ENCODE measurements around the gene EPB41L4A.
A peak's percentile ranks its signal among the peaks of the same experiment; 100 is the strongest.

Gene EPB41L4A

DNA sequence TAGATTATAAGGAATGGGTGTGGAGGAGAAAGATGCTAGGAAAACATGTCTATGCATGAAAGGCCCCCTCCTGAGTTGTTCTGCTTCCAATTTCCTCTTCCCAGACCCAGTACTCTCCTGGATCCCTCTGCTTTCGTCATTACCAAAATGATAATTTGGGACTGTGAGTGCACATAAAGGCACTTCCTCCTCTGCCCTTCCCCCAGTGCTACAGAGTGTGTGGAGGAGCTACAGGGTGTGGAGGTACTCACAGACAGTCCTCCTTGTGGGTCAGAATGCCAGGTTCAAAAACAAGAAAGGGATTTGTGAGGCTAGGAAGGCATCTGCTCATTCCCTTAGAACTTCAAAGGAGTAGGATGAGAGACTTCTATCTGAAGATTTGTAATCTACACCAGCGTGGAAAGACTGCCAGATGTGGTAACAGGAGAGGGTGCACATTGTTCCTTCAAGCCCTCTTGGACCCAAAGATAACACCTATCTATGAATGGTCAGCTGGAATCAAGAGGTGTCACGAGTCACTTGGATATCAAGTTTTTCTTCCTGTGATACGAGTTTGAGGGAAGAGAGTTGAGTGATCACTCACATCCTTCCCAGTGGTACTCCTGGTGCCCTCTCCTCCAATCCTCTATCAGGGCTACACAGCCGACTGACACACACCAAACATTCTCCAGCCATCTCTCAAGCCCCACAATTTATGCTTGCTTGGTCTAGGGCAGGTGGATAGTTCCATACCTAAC is 201.1 kb downstream of the EPB41L4A start:
- TF ChIP-seq CREB1 (IDR thresholded peaks at IDR 0.05; ENCODE audit: low read depth) (no peak), REST (IDR thresholded peaks at IDR 0.05; ENCODE audit: low read depth) (no peak), TAF1 (IDR thresholded peaks at IDR 0.05; ENCODE audit: low read depth) (no peak), EP300 (IDR thresholded peaks at IDR 0.05; ENCODE audit: borderline replicate concordance) (no peak), MAX (IDR thresholded peaks at IDR 0.05) (no peak), TCF12 (IDR thresholded peaks at IDR 0.05; ENCODE audit: low read depth) (no peak), EGR1 (IDR thresholded peaks at IDR 0.05) (no peak), ZBTB7A (IDR thresholded peaks at IDR 0.05; ENCODE audit: low read depth) (no peak), CEBPB (IDR thresholded peaks at IDR 0.05) (no peak), NFIC (IDR thresholded peaks at IDR 0.05) (no peak)
- TF ChIP-seq, protein P1, sequence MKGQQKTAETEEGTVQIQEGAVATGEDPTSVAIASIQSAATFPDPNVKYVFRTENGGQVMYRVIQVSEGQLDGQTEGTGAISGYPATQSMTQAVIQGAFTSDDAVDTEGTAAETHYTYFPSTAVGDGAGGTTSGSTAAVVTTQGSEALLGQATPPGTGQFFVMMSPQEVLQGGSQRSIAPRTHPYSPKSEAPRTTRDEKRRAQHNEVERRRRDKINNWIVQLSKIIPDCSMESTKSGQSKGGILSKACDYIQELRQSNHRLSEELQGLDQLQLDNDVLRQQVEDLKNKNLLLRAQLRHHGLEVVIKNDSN (IDR thresholded peaks at IDR 0.05), result no peak

- TF ChIP-seq, protein P1 (IDR thresholded peaks at IDR 0.05), result no peak
- TF ChIP-seq CREB1 (IDR thresholded peaks at IDR 0.05; ENCODE audit: low read depth), result no peak
- no peak for TF ChIP-seq MAX (IDR thresholded peaks at IDR 0.05)
- no peak for TF ChIP-seq TCF12 (IDR thresholded peaks at IDR 0.05; ENCODE audit: low read depth)
- no peak for TF ChIP-seq CEBPB (IDR thresholded peaks at IDR 0.05)
- TF ChIP-seq TEAD4 (IDR thresholded peaks at IDR 0.05), result no peak
- TF ChIP-seq TAF1 (IDR thresholded peaks at IDR 0.05; ENCODE audit: low read depth), result no peak
- no peak for TF ChIP-seq ZBTB7A (IDR thresholded peaks at IDR 0.05; ENCODE audit: low read depth)
- no peak for TF ChIP-seq RAD21 (IDR thresholded peaks at IDR 0.05; ENCODE audit: low read depth)
- no peak for TF ChIP-seq NFIC (IDR thresholded peaks at IDR 0.05)
- no peak for TF ChIP-seq REST (IDR thresholded peaks at IDR 0.05; ENCODE audit: low read depth)
- TF ChIP-seq FOXM1 (IDR thresholded peaks at IDR 0.05; ENCODE audit: borderline replicate concordance, low read depth), result no peak
- TF ChIP-seq EP300 (IDR thresholded peaks at IDR 0.05; ENCODE audit: borderline replicate concordance), result no peak
- TF ChIP-seq EGR1 (IDR thresholded peaks at IDR 0.05), result no peak
- no peak for TF ChIP-seq YY1 (IDR thresholded peaks at IDR 0.05; ENCODE audit: low read depth)
These were observed 202.9 kb downstream of the EPB41L4A start for GRCh38 chr5:112216140-112216539.

DNA sequence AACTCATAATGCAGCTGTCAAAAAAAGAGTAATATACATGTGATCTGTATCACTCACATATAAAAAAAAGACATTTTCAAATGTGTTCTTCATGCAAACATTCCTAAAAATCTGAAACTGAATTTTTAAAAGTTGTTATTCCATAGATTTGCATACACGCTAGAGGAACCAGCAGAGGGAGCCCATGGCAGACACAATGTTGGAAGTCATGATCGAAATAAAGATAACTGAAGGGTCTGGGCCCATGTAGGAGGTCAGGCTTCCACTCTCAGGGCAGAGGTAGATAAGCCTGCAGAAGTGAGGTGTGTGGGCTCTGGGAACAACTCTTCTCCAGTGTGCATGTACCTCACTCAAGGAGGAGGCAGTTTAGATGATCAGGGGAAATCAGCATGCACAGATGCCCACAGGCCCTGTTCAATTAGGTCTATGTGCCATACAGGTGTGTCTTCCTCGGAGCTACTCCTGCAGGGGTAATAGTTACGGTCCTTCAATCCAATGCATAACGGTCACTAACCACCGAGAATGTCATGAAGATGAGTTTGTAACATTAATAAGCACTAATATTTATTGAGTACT is 208.6 kb downstream of the EPB41L4A start:
- peak; percentile 82 for TF ChIP-seq RAD21 (IDR thresholded peaks at IDR 0.05; ENCODE audit: low read depth)
- TF ChIP-seq, protein P1 (IDR thresholded peaks at IDR 0.05), result no peak

- TF ChIP-seq RAD21 (IDR thresholded peaks at IDR 0.05; ENCODE audit: low read depth), result no peak
- no peak for TF ChIP-seq EGR1 (IDR thresholded peaks at IDR 0.05)
- TF ChIP-seq MAX (IDR thresholded peaks at IDR 0.05), result no peak
- no peak for TF ChIP-seq CREB1 (IDR thresholded peaks at IDR 0.05; ENCODE audit: low read depth)
- TF ChIP-seq EP300 (IDR thresholded peaks at IDR 0.05; ENCODE audit: borderline replicate concordance), result no peak
- TF ChIP-seq TEAD4 (IDR thresholded peaks at IDR 0.05), result no peak
- TF ChIP-seq TCF12 (IDR thresholded peaks at IDR 0.05; ENCODE audit: low read depth), result no peak
- no peak for TF ChIP-seq YY1 (IDR thresholded peaks at IDR 0.05; ENCODE audit: low read depth)
- TF ChIP-seq REST (IDR thresholded peaks at IDR 0.05; ENCODE audit: low read depth), result no peak
- TF ChIP-seq NFIC (IDR thresholded peaks at IDR 0.05), result no peak
- no peak for TF ChIP-seq ZBTB7A (IDR thresholded peaks at IDR 0.05; ENCODE audit: low read depth)
- TF ChIP-seq, protein P1 (IDR thresholded peaks at IDR 0.05), result no peak
- no peak for TF ChIP-seq FOXM1 (IDR thresholded peaks at IDR 0.05; ENCODE audit: borderline replicate concordance, low read depth)
- no peak for TF ChIP-seq CEBPB (IDR thresholded peaks at IDR 0.05)
- no peak for TF ChIP-seq TAF1 (IDR thresholded peaks at IDR 0.05; ENCODE audit: low read depth)
These were observed 210.1 kb downstream of the EPB41L4A start for GRCh38 chr5:112208699-112209615.

All from Ishikawa (cell line).